ENCODE data around the gene SCUBE1.

The SCUBE1 gene

DNA sequence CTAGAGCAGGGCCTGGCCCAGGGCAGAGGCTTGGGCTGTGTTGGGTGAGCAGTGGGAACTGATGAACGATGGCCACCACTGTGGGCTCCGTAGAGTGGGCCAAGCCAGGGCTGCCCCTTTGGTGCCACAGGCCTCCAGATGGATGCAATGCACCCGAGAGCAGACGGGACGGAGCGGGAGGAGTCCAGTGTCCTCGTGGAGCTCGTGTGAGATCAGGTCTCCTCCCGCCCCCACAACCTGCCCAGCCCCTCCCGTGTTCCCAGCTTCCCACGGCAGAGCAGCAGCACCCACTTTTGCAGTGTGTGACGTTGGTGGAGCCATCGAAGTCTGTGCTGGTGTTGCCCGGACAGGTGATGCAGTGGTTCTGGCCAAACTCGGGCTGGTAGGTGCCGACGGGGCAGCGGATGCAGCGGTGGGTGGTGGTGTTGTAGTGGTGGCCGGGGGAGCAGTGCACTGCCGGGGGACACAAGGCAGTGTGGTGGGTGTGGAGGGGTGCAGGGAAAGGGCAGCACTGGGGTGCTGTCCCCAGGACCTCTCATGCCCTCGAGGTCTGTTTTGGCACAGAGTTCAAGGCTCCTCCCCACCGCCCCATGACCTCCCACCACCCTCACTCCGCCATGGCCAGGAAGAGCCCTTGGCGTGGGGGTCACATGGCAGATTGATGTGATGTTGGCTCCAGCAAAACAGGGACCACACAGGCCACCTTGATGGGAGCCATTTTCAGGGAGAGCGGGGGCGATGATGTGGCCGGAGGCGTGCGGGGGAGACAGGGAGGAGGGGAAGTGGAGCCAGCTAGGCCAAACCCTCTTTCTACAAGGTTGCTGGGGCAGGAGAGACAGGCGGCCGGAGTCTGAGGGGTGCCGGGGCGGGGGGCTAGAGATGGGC is 132.3 kb downstream of the SCUBE1 start:
- no peak for DNase-seq

DNA sequence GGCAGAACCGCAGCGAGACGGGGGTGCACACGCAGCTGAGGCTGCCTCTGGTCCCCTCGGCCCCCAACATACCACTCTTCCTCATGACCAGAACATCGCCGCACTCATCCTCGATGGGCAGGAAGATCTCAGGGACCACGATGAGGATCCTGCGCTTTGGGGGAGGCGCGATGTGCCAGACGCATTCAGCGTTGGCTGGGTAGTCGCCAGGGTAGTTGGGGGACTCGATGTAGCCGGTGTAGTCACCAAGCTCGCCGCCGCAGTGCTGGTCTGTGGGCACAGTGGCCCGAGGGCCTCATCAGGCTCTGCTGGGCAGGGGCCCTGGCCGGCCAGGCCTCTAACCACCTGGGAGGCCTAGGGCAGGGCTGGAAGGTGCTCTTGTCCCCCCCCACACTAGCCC is 133.2 kb downstream of the SCUBE1 start:
- no peak for DNase-seq

DNA sequence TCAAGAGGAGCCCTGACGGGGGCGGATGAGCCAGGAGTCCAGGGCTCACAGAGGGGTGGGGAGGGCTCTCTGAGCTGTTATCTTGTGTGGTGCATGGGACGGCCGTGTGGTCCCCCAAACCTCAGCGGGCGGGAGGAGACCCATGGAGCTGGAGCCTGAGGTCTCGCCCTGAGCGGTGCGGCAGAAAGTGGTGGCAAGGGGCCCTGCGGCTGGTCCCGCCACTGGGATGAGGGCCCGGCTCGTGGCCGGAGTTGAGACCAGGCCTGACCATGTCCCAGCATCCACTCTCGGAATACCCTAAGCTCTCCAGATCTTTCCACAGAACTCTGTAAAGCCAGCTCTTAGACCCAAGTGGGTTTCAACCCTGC is 133.7 kb downstream of the SCUBE1 start:
- no peak for DNase-seq

DNA sequence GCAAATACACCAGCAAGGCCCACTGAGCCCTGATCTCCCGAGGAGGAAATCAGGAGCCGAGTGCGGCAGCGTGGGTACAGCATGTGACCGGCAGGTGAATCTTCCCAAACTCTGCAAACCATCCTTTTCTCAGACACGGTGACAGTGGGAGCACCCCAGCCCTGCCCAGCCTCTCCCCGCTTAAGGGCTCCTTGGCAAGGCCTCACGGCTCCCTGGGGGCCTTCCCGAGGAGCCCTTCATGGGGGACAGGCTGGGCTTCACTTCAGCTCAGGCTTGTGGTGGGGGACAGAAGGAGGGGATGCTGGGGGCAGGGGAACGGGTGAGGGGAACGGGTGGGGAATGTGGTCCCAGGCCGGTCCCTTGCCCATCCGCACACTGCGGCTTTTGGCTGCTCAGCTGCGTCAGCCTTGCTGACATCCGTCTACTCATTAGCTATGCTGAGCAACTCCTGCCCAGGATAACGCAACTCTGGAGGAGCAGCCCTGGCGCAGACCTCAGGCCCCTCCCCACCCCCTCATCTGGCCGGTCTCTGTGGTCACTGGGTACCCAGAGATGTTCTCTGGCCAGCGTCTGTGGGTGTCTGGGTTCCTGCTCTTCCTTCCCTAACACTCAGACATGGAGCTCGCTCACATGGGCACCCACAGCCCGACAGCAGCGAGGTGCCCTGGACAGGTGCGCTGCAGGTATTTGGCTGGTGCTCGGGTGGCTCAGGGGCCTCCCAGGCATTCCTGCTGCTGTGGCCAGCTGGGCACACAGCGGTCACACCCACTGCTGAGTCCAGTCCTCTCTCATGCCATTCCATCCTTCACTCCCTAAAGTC is 134.3 kb downstream of the SCUBE1 start:
- DNase-seq, result no peak

DNA sequence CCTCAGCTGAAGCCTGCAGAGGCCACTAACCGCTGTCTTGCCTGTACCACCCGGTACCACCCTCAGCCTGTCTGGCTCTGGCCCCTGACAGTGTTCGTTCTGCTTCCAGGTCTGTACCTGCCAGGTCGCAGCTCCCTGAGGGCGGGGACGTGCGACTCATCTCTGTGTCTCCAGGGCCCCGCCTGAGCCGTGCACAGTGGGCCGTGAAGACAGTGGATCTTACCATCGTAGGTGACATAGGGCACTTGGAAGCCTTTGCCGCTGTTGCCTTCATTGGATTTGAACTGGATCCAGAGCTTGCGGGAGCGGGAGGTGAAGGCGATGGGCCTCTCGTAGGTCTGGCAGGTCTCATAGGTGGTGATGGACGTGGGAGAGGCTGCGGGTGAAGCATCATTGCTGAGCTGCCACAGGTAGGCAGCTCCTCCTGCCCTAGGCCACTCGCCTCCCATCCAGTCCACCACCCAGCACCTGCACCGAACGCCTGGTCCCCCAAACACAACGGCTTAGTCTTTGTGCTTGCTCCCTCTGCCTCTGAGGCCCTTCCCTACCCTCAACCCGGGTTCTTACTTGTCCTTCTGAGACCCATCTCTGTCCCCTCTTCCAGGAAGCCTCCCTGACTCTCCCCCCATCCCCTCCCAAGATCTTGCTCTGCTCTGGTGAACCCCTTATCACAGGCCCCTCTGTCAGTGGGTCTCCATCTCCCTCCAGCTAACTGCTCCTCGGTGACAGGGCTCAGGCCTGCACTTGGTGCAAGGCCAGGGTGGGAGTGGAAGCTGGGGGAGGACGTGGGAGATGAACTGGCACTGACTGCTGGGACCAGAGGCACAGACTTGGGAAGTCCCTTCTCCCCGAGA is 135.1 kb downstream of the SCUBE1 start:
- no peak for DNase-seq

DNA sequence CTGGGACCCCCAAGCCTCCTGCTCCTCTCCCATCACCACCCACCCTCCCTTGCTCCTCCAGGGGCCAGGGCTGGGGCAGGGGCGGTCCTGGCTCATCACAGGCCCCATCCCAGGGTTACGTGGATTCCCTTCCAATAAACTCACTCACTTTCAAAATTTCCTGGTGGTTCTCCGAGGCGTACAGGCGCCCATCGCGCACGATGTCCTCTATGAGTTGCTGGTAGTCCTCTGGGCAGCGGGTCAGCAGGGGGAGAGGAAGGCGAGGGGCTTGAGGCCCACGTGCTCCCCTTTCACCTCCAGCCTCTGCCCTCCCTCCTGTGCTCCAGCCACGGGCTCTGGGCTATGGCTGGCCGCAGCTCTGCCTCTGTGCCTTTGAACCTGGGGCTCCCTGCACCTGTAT is 135.8 kb downstream of the SCUBE1 start:
- no peak for DNase-seq

DNA sequence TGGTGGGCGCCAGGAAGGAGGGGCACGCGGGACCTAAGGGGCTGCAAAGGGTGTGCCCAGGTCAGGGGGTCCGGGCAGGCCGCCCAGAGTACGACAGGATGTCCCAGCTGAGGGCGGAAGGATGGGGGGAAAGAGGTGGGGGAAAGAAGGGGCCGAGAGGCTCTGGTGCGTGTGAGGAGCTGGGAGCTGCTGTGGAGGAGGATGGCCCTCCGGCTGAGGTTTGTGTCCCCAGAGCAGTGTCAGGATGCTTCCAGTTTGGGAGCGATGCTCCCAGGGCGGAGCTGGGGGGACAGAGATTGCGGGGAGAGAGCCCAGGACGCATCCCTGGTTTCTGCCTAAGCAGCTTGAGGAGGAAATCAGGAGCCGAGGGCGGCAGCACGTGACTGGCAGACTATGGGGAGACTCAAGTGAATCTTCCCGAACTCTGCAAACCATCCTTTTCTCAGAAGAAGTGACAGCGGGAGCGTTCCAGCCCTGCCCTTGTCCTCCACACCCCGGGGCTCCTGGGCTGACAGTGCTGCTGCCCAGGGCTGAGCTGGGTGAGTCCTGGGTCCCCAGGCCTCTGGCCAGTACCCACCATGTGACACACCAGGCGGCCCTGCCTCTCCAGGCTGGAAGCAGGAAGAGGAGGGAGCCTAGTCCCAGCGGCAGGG is 136.5 kb downstream of the SCUBE1 start:
- no peak for DNase-seq

DNA sequence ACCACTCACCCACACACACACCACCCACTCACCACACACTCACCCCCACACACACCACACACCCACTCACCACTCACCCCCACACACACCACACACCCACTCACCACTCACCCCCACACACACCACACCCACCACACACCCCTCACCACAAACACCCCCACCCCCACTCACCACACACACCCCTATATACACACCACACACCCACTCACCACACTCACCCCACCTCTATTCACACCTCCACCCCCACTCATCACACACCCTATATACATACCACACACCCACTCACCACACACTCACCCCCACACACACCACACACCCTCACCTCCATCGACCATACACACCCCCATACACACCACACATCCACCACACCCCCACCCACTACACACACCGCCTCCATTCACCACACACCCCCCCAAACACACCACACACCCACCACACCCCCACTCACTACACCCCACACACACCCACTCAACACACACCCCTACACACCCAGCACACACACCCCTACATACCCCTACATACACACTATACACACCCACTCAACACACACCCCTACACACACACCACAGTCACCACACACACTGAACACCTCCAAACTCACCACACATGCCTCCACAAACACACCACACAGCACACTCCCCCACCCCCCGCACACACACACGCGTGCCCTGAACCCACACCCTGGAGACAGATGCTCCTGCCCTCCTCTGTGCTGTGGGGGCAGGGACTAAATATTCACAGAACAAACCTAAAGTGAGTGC is 137.2 kb downstream of the SCUBE1 start:
- DNase-seq, result no peak

DNA sequence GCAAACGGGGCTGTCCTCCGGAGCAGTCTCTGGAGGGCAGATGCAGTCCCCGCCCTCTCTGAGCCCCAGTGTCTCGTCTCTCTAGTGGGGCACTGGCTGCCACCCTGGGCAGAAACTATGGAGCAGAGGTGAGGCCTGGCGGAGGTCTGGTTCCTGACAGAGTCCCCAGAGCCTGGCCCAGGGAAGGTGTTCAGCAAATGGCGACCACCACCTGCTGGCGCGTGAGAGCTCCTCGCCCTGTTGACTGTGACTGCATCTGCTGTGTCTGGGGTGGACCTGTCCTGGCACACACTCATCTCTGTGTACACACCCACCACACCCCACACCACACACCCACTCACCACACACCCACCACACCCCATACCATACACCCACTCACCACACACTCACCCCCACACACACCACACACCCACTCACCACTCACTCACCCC is 137.9 kb downstream of the SCUBE1 start:
- no peak for DNase-seq

DNA sequence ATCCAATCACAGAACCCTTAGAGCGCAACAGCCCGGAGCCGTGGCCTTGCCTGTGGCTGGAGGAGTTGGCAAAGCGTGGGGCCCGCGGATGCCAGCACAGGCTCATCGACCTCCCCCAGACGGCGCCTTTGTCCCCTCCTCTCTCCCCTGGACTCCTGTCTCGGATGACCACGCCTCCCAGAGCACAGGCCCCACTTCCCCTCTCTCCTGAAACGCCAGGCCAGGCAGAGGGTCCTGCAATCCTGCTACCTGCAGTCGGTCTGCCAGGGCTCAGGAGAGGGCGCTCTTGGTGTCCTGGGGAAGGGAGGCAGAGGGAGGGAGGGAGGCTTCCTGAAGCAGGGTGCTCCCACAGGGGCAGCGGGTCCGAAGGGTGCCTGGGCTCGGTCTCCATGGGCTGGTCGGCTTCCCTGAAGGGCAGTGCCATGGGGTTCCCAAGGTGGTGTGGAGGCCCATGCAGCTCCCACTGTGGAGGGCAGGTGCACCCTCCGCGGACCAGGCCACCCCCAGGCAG is 139.6 kb downstream of the SCUBE1 start:
- DNase-seq, result no peak

DNA sequence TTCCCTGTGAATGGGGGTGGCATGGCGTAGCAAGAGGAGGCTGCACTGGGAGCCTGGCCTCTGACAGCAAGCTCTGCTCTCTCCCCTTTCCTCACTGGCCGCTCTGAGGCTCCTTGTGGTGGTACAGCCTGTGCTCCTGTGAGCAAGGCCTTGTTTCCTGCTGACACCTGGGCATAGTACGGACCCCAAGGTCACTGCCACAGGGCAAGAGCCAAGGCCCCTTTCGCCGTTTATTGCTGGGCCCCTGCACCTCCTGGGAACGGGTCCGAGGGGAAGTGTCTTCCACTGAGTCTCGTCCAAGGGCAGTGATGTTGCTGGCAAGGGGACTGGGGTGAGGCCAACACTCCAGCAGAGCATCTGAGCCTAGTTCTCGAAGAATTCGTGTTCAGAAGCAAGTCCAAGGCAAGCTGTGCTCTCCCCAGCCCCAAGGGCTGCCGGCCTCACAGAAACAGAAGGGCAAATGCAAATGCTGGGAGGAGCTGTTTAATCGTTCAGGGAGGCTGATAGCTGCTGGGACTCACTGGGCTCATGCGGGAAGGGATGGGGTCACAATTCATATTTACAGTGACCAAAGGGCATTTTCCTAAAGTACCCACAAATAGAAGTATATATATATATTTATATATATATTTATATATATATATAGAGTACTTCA is 140.3 kb downstream of the SCUBE1 start:
- no peak for DNase-seq

DNA sequence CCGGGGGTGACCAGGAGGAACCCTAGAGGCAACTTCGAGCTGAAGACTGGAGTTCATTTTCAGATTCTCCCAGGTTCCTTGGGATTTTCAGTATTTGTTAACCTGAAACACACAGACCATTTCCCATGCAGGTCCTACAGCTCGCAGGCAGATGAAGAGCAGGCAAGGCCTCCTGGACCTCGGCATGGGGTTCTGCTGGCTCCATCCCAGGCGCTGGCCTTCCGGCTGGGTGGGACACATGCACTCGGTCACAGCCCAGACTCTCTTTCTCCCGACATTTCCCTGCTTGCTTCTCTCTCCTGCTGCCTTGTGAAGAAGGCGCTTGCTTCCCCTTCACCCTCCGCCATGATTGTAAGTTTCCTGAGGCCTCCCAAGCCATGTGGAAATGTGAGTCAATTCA is 140.8 kb downstream of the SCUBE1 start:
- DNase-seq, result no peak

DNA sequence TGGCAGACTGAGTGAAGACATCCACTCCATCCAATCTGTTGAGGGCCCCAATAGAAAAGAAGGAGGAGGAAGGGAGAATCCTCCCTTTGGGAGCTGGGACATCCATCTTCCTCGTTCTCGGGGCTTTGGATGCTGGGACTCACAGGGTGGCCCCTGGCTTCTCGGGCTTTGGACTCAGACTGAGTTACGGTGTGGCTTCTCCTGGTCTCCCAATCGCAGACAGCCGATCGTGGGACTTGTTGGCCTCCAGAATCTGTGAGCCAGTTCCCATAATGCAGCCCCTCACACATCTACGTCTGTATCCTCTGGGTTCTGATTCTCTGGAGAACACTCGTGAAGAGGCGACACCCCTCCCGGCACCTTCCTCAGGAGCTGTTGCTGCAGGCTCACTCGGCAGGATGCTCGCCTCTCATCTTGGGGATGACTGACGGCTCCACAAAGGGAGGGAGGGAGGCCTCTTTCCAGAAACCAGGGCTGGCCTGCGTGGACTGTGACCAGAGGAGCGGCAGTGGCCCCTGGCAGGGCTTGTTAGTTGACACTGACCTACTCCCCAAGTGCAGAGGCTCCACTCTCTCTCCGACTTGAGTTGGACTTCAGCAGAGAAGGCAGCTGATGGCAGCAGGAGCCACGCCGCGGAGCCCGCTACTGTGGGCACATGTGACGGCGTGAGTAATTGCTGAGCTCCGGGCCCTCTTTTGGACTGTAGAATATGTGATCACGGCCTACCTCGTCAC is 141.5 kb downstream of the SCUBE1 start:
- no peak for DNase-seq

DNA sequence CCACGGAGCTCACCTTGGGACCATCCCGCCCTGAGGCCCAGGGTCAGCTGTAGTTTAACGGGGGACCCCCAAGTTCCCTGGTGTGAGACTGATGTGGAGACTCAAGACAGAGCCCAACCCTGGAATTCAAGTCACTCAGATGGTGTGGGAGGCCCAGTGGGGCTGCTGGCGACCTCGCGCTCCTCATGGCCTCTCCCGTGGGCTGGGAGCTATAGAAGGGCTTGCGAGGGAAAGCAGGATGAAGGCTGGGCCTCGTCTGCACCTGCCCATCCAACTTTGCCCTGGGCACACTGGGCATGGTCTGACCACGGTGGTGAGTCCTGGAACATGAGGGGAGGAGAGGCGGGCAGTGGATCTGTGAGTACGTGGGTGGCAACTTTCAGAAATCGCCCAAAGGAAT is 142.6 kb downstream of the SCUBE1 start:
- no peak for DNase-seq

DNA sequence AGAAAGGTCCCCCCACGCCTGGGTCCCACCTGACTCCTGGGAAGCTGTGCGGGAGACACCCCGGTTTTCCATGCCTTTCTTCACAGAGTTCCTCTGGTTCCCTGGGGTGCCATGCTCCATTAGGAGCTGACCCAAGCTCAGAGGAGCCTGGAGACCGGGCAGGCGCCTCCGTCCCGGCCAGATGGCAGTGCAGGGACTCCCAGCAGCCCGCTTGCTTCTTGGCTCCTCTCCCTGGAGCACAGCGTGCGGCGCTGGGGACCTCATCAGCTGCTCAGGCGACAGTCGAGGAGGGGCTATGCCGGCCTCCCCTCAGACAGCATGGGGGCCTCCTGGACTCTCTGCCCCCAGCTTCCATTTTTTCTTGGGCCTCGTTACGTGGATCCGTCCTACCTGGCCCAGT is 143.1 kb downstream of the SCUBE1 start:
- no peak for DNase-seq

DNA sequence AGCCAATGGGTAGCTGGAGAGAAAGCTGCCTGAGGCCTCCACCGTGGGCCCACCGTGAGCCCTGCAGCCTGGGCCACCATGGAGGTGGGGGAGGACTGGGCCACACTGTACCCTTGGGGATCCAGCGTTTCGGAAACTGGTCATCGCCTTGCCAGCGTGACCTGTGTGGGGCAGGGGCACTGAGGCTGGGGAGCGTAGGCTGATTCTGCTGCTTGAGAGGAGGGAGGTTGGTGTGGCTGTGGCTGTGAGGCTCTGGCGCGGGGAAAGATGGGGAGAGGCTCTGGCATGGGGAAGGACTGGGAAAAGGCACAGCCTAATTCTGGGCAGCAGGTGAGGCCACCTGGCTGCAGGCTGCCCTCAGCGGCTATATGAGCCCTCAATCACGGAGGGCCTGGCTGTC is 143.6 kb downstream of the SCUBE1 start:
- DNase-seq, result no peak

DNA sequence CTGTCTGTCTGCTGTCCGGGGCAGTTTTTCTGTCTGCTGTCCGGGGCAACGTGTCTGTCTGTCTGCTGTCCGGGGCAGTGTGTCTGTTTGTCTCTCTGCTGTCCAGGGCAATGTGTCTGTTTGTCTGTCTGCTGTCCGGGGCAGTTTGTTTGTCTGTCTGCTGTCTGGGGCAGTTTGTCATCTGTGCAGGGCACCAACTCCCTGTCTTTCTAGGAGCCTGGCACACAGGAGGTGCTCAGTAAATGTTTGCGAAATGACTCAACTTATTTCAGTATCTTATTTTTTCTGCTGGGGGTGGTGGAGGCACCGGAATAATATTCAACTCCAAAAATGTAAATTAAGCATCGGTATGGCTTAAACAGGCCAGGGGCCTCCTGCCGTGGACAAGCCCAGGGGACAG is 144.2 kb downstream of the SCUBE1 start:
- no peak for DNase-seq

DNA sequence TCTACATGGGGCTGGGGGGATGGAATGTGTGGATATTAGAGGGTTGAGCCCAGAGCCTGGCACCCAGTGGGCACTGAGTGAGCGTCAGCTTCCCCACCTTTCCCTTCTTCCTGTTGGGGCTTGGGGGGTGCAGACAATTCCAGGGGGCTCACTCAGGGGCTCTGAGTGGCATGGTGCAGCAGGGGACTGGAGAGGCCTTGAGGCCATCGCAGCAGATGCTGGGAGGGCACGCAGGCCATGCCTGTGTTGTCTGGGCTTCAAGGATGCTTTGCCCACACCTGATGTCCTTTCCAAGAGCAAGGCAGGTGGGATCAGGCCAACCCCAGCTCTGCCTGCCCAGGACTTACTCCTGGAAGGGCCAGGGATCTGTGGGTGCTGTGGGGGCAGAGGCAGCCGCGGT is 145.0 kb downstream of the SCUBE1 start:
- no peak for DNase-seq

DNA sequence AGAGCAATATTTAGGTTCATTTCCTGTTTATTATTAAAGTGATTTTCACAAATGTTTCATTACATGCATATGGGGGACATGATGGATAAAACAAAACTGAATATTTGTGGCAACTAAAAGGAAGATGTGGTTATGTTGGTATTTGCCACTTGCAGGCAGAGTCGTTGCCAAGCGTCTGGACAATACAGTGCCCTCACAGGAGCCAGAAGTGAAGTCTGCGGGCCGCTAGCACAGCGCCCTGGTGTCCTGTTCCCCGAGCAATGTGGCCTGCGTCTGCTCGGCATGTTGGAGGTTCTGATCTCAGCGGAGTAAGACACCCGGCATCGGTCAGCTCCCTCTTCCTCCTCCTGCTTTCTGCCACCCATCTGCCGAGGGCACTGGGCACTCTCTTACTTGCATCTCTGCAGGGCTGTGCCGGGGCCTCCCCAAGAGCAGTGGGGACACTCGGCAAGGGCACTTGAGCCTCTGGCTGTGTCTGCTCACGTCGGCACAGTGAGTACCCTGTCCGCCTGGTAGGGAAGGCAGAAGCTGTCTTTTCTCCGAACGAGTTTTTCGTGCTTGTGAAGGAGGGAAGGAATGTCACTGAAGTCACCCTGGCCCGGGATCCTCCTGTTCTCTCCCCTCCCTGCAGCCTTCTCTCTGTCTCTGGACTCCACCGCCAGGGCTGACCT is 145.8 kb downstream of the SCUBE1 start:
- DNase-seq, result no peak

DNA sequence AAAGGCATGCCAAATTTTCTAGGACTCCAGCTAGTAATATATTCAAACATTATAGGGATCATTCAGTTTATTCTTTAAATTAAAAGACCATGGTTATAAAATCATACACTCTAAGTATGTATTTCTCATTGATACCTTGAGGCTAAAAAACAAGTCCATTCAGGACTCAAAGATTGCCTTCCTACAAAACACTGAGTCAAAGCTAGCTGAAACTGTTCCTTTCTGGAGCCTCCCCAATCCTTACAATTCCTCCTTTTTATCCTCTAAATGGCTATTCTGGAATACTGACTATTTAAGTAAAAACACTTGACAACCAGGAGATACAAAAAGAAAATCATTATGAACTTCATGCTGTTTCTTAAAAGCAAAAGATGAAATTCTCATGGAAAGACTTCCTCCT is 151.3 kb downstream of the SCUBE1 start:
- no peak for DNase-seq

All from NCI-H748 treated with DMSO at 0.1 percent for 48 hours (cell line).